Measurements from ENCODE around the gene PIP4P1. TPM values are rescaled to one million over a fixed set of nuclear protein-coding genes. Genes with fewer than 3 reads are reported as not detected.

The PIP4P1 gene
- total and polyA plus RNA-seq, 2 of the 8 experiments (the other 6 are each of a cell fraction or from before 2014, with no cell fraction given), result 29.5 to 60.0 TPM

GRCh38 chr14:20456971-20457370, 4.3 kb downstream of the PIP4P1 start:
- Histone ChIP-seq H3K79me2 (ENCODE audit: control insufficient read depth in 1 of 2, insufficient read depth in 2 of 2, low read length in 2 of 2) (peaks cover 7 to 50% of the 10 kb centered on the region in 2 experiments), H3K36me3 (ENCODE audit: control insufficient read depth in 2 of 4, insufficient read depth in 4 of 4, low read length in 3 of 4) (peaks cover 18 to 46% (median 32%) of the 10 kb centered on the region in 4 experiments; a peak in 7 of 8 replicates), H2BK120ac (replicated peaks; ENCODE audit: low read depth, low read length) (no peak overlapping the region), H3K27ac (ENCODE audit: low read depth, low read length) (no peak overlapping the region), H3K4me1 (replicated peaks in 1 of 4; ENCODE audit: control insufficient read depth in 3 of 4, insufficient read depth in 4 of 4, low read length in 3 of 4) (peaks cover 0 to 10% (median 2%) of the 10 kb centered on the region in 4 experiments; a peak in 4 of 7 replicates), H3K9ac (replicated peaks in 1 of 4; ENCODE audit: extremely low read depth in 1 of 4, low read depth in 3 of 4, low read length in 3 of 4) (no peak overlapping the region), H4K91ac (replicated peaks; ENCODE audit: insufficient read length, low read length) (no peak overlapping the region), H4K8ac (ENCODE audit: extremely low read depth, insufficient read depth, low read length) (no peak overlapping the region), H3K18ac (ENCODE audit: extremely low read depth, low read length) (no peak overlapping the region), H3K4ac (replicated peaks; ENCODE audit: insufficient read length, low read depth, low read length) (no peak overlapping the region), H2BK12ac (ENCODE audit: low read depth, low read length) (no peak overlapping the region), H3K27me3 (replicated peaks in 1 of 4; ENCODE audit: control insufficient read depth in 3 of 4, extremely low read depth in 1 of 4, insufficient read depth in 3 of 4, low read length in 3 of 4) (no peaks in the 10 kb centered on the region), H3K4me2 (ENCODE audit: insufficient read depth in 1 of 2, low read depth in 2 of 2, low read length in 2 of 2) (peak overlapping the region; percentile 74 to 79; a peak in 2 of 4 replicates), H2AFZ (ENCODE audit: low read length) (no peak overlapping the region), H4K5ac (ENCODE audit: insufficient read length, low read depth, low read length) (no peak overlapping the region), H4K20me1 (replicated peaks in 1 of 2; ENCODE audit: control insufficient read depth in 1 of 2, insufficient read depth in 2 of 2, low read length in 2 of 2) (peaks cover 0 to 12% of the 10 kb centered on the region in 2 experiments), H3K79me1 (ENCODE audit: low read depth, low read length) (peaks cover 6% of the 10 kb centered on the region), H3K23ac (ENCODE audit: insufficient read length) (no peak overlapping the region), H2AK5ac (ENCODE audit: low read depth, low read length) (no peak overlapping the region), H2BK5ac (ENCODE audit: low read depth, low read length) (no peak overlapping the region), H2BK20ac (ENCODE audit: low read length) (no peak overlapping the region), H3K56ac (replicated peaks; ENCODE audit: insufficient read length, low read depth, low read length) (no peak overlapping the region), H3K23me2 (ENCODE audit: low read depth, low read length) (peaks cover 13% of the 10 kb centered on the region), H3K9me3 (ENCODE audit: insufficient read depth in 2 of 2, low read depth in 1 of 2, low read length in 1 of 2) (no peaks in the 10 kb centered on the region), H3K14ac (ENCODE audit: insufficient read length) (no peak overlapping the region), H2BK15ac (ENCODE audit: low read length) (no peak overlapping the region), H3K4me3 (ENCODE audit: extremely low read depth in 1 of 4, insufficient read depth in 2 of 4, low read depth in 3 of 4, low read length in 4 of 4) (peak overlapping the region in 1 of 4 experiments; percentile 86; a peak in 4 of 8 replicates)
- 93% methylated on average over 13 of the region's 13 CpGs; no CpG with 5 or more reads in 1 of the 2 experiments for WGBS, 2 experiments (ENCODE audit: extremely low coverage in 1 of 2, insufficient coverage in 1 of 2, insufficient read length in 1 of 2, insufficient replicate concordance in 2 of 2, low coverage in 1 of 2, low lambda C conversion rate in 2 of 2, missing lambda C conversion rate in 1 of 2)
- POLR2A ChIA-PET (ENCODE audit: partially characterized antibody), result interaction anchor here (1.0 to 5.5 kb wide), 12 partner anchors 12 to 544 kb away, joined by 3 to 88 read pairs (median 12); partner anchors contain the start of genes KLHL33, PARP2 and PNP
- CTCF ChIA-PET (ENCODE audit: partially characterized antibody), result interaction anchor here (0.9 kb wide), 1 partner anchor 150 kb away, joined by 3 read pairs; no protein-coding TSS in a partner anchor
- TF ChIP-seq POLR2AphosphoS5 (IDR thresholded peaks at IDR 0.05; ENCODE audit: low read depth, low read length) (peak; percentile 41; the same call in 1 of the 2 replicates), POLR2A (IDR thresholded peaks at IDR 0.05; ENCODE audit: control extremely low read depth in 1 of 2, low read depth in 2 of 2, low read length in 2 of 2) (0 out of 3 replicates have a peak, but pooled peaks of 1 of the 2 experiments have one; percentile 63), SP1 (IDR thresholded peaks at IDR 0.05; ENCODE audit: low read depth, low read length) (no peak), SRF (IDR thresholded peaks at IDR 0.05; ENCODE audit: low read depth, low read length) (no peak)
- no peak for DNase-seq (ENCODE audit: low read depth in 1 of 2, low spot score in 2 of 2)
- FAIRE-seq, result no peak
